GM18520 (cell line): ENCODE results near the gene NPW.
"Not testable (repeated sequence)": the region's sequence is repeated elsewhere in the genome, so short reads cannot be mapped to it uniquely, and the experiment has no call there.

Source experiments
- ATAC-seq: cut with Tn5 transposase; IDR thresholded peaks from one replicate; pipeline ENCODE4 v1.9.1; 2021; ENCODE audit not compliant: unreplicated experiment

Gene NPW

GRCh38 chr16:2019921-2020831 is 591 bp downstream of the NPW start:
- no peak for ATAC-seq

DNA sequence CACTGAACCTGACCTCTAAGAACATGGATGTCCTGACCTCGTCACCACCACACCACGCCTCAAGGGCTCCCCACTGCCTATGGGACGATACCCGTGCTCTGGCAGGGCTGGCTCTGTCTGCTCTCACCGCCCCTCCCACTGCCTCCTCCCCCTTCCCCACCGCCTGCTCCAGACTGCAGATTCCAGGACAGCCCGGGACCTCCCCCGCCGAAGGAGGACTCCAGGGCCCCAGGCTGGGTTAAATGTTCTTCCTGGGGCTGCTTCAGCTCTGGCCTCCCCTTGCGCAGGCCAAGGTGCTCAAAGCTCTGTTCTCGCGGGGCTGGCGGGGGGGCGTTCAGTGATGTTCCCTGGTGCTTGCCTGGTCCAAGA is 3.1 kb downstream of the NPW start:
- no peak for ATAC-seq

DNA sequence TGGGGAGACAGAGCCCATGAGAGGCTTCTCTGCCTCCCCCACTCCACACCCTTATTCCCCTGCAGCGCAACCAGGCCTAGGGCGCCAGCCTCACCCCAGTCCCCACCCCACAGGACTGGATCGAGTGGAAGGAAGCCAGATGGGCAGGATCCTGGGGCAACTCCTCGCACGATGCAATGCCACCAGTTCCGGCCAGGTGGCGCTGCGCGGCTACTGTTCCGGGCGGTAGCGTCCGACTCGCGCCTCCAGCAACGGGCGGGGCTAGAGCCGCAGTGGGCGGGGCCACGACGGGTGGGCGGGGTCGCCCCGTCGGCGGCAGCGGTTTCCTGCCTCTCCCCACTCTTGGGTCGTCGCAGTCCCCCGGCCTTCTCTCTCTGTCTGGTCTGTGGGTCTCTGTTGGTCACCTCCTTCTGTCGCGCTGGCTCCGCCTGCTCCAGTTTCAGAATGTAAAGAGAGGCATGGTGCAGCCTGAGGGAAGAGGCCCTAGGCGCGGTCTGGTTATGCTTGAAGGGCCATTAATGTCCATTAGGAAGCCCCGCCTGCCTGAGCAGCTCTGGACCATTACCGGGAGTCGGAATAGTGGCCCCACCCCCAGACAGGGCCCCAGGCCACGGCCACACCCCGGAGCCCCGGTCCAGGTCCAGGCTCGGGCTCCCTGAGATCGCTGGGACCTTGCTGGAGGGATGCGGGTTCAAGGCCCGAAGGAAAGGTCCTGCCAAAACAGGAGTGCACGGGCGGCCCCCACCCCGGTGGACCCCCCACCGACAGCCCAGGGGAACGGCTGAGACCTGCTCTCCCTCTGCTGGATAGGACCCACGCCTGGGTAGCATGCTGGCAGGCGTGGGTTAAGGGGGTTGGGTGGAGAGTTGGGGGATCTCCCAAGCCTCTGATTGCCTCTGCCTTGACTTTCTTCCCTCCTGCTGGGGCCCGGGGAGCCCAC is 3.8 kb downstream of the NPW start:
- peak; percentile 78 for ATAC-seq

- ATAC-seq: no peak
These were observed 4.4 kb downstream of the NPW start for GRCh38 chr16:2024032-2024420.

GRCh38 chr16:2025251-2025650 is 5.7 kb downstream of the NPW start:
- ATAC-seq: no peak

DNA sequence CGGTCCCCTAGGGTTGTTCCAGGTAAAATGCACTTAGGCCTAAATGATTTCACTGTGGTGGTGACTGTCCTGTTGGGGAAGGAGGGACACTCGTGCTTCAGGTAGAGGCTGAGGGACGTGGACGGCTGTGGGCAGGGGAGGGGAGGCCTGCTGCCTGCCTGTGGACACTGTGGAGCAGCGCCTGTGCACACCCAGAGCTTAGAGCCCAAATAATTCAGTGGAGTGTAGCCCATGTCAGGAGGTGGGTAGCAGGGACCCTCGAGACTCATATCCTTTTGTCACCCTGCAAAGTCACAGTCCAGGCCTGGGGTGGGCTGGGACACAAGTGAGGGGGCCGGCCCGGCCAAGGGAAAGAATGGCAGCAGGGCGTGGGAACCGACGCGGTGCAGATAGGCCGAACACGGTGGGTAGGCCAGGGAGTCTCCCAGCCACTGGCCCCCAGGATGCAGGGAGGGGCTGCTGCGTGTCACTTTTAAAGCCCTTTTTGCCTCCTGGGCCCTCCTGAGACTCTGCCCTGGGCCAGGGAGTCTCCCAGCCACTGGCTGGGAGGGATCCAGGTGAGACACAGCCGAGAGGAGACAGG is 6.4 kb downstream of the NPW start:
- ATAC-seq: no peak

GRCh38 chr16:2026461-2027023 is 7.0 kb downstream of the NPW start, which contains the start of gene NHERF2:
TSS of gene NHERF2 (plus strand) at chr16:2026902. CDS start at chr16:2027006, 104 bp downstream.
- no peak for ATAC-seq

- no peak for ATAC-seq
These were observed 7.7 kb downstream of the NPW start for GRCh38 chr16:2027024-2028010.

DNA sequence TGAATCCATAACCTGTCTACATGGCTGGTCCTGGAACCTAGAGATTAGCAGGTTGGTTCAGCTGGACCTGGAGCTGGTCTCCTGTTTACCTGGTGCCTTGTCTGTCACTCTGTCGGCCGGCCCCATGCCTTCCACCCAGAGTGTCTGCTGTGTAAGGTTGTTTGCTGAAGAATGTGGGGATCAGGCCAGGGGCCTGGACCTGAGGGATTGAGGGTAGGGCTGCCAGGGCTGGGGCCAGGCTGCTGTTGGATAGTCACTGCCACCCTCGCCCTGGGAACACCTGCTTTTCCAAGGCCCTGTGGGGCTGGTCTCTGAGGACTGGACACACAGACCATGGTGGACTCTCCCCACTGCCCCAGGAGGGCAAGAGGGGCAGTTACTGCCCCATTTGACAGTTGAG is 8.6 kb downstream of the NPW start:
- ATAC-seq: no peak

DNA sequence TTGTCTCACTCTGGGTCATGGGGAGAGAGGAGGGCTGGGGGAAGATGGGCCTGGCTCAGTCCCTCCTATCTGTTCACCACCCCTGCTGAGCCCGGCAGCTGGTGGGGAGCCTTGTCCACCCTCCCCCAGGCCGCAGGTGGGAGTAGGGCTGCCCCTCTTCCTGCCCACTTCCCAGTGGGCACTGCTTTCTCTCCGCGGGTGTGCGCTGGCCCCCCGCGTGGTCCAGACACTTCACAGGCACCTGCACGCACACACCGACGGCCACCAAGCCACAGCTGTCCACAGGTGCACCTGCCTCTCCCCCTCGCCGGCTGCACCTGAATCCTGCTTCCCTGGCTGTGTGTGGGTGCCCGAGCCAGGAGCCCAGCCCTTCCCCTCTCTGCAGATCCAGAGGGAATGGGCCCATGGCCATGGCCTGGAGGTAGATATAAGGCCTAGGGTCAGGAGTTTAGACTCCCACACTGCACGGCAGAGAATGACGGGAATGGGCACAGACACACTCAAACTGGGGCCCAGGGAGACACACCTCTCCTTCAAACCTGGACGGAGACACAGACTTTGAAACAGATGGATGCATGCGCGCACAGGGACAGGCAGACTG is 9.1 kb downstream of the NPW start:
- no peak for ATAC-seq

GRCh38 chr16:2029350-2029749 is 9.8 kb downstream of the NPW start:
- no peak for ATAC-seq

- ATAC-seq: no peak
These were observed 10.5 kb downstream of the NPW start for GRCh38 chr16:2030036-2030435.

GRCh38 chr16:2031081-2031577 is 11.5 kb downstream of the NPW start:
- no peak for ATAC-seq

DNA sequence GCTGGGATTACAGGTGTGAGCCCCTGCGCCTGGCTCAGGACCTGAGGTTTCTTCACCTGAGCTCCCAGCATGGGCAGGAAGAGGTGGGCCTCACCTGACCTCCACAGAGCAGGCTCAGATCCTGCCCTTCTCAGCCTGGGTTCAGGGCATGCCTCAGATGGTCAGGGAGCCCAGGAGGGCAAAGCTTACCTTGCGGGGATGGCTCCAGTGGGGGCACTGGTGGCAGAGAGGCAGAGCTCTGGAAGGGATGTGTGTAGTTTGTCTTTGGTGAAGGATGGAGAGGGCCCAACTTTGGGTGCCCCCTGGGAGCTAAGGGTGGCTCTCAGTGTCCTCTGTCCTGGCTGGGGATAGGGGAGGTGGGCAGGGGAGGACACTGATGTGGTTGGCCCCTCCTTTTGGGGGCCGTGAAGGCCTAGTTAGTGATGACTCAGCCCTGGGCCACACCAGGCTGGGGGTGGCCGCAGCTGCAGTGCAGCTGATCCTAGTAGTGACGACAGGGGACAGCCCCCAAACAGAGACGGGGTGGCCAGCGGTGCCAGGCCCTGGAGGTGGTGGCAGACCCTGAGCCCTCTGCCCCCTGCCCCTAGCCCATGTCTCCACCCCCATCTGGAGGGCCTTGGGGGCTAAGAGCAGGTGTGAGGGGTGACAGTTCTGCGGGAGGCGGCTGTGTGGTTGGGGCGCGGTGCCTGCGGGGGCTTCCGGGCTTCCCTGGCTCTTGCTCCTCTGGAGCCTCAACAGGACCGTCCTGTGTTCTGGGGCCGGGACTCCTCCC is 12.9 kb downstream of the NPW start:
- ATAC-seq: no peak

DNA sequence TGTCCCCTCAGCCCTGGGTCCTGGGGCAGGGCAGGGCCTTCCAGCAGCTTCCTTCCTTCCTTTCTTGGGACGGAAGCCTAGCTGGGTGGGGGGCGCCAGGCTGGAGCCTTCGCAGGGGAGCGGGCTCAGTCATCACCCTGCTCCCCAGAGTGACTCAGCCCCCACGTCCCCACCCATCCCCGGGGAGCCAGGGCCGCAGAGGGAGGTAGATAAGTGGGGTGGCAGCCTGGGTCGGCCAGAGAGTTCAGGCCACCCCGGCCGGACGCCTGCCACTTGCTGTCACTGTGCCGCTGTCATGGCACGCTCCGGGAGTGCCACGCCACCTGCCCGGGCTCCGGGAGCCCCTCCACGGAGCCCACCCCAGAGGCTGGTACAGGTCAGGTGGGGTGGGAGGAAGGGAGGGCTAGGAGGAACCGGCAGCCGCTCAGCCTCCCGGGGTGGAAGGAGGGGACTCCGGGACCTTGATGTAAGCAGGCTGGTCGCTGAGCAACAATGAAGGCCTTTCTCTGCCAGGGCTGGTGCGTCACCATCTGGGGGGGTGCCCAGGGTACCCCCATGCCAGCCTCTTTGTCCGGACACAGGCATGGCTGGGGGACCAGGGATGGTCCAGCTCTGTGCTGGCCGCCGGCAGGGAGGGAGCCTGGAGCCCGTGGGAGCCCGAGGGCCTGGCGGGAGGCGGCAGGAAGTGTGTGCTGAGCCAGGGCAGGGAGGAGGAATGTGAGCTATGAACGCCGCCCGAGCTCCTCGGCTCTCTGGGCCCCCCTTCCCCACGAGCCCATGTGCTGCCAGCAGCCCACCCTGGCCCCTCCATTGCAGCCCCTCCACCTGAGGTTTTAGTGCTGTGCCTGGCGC is 13.7 kb downstream of the NPW start:
- ATAC-seq: no peak

GRCh38 chr16:2033909-2034695 is 14.5 kb downstream of the NPW start:
- not testable (repeated sequence) for ATAC-seq
